ENCODE results near the gene HELZ2. TPM values are rescaled to one million over a fixed set of nuclear protein-coding genes. Genes with fewer than 3 reads are reported as not detected.

Gene HELZ2
- total and polyA plus RNA-seq, 10 of the 15 experiments (the other 5 are each of a cell fraction or from before 2014, with no cell fraction given) = 0.05 to 33.3 (median 6.2) TPM

DNA sequence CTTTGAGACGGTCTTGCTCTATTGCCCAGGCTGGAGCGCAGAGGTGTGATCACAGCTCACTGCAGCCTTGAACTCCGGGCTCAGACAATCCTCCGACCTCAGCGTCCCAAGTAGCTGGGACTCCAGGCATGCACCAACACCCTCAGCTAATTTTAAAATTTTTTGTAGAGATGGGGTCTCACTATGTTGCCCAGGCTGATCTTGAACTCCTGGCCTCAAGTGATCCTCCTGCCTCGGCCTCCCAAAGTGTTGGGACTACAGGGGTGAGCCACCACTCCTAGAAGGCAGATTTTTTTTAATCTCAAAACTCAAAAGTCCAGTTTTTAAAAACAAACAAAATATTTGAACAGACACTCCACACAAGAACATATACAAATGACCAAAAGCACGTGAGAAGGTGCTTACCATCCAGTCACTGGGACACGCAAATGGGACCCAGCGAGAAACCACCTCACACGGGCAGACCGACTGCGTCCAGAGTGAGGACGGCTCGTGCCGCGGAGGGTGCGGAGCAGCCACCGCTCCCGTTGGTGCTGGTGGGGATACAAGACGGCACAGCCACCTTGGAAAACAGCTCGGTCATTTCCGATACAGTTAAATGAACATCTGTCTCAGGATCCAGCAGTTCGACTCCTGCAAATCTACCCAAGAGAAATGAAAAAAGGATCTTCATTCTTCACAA, 8.5 kb upstream of the HELZ2 start:
- Histone ChIP-seq H2AFZ (ENCODE audit: control insufficient read depth, low read depth, low read length) (no peak overlapping the region), H3K79me2 (ENCODE audit: control insufficient read depth, insufficient read depth, low read length) (no peaks in the 10 kb centered on the region), H3K4me1 (ENCODE audit: control insufficient read depth, insufficient read depth, low read length) (no peaks in the 10 kb centered on the region), H3K9me3 (replicated peaks; ENCODE audit: control insufficient read depth, insufficient read depth, low read length) (no peaks in the 10 kb centered on the region), H3K27ac (ENCODE audit: control insufficient read depth, insufficient read depth) (no peak overlapping the region), H3K4me2 (ENCODE audit: control insufficient read depth, insufficient read depth) (no peak overlapping the region), H3K36me3 (ENCODE audit: control insufficient read depth in 2 of 2, insufficient read depth in 2 of 2, low read length in 1 of 2) (no peaks in the 10 kb centered on the region), H3K4me3 (no peak overlapping the region), H4K20me1 (ENCODE audit: control insufficient read depth, insufficient read depth) (no peaks in the 10 kb centered on the region; the same call in 1 of the 2 replicates), H3K27me3 (replicated peaks in 1 of 2; ENCODE audit: control insufficient read depth in 2 of 2, insufficient read depth in 2 of 2, low read length in 1 of 2) (no peaks in the 10 kb centered on the region), H3K9ac (ENCODE audit: control insufficient read depth, insufficient read depth, low read length) (no peak overlapping the region)
- no TSS peak for BruUV-seq (replicated peaks)
- ChIA-PET RAD21 (ENCODE audit: unreplicated experiment) (interaction anchor here (0.8 to 2.3 kb wide), 4 partner anchors 43 to 76 kb away, joined by 3 to 15 read pairs (median 4); partner anchors contain the start of gene RTEL1), SMC1A (ENCODE audit: uncharacterized antibody, unreplicated experiment) (interaction anchor here (1.8 to 2.2 kb wide), 2 partner anchors 45 to 132 kb away, joined by 4 to 8 read pairs; partner anchors contain the start of gene PTK6), CTCF (interaction anchor here (0.8 to 2.3 kb wide), 7 partner anchors 20 to 204 kb away, joined by 3 to 8 read pairs (median 3); partner anchors contain the start of genes LIME1, PTK6 and RTEL1), POLR2A (no interaction called here)
- DNase-seq (ENCODE audit: low read depth, low spot score) (no peak), FAIRE-seq (no peak), ATAC-seq (no peak)
- intact Hi-C loops (cut with micrococcal nuclease; ENCODE audit: unreplicated experiment) = no loop called here
- WGBS (ENCODE audit: insufficient coverage, insufficient replicate concordance, low lambda C conversion rate, missing lambda C conversion rate) = 76% methylated on average over 23 of the region's 23 CpGs
- in situ Hi-C loops (cut with MboI) = no loop called here
- TF ChIP-seq BACH1 (IDR thresholded peaks at IDR 0.05; ENCODE audit: borderline replicate concordance) (no peak), GATAD2B (conservative IDR thresholded peaks at IDR 0.05; ENCODE audit: low read depth) (no peak), SMC3 (IDR thresholded peaks at IDR 0.05; ENCODE audit: borderline replicate concordance, low read length) (no peak), ZNF622 (IDR thresholded peaks at IDR 0.05) (no peak), FOXK2 (IDR thresholded peaks at IDR 0.05) (no peak), JUNB (IDR thresholded peaks at IDR 0.05) (no peak), TAF1 (IDR thresholded peaks at IDR 0.05; ENCODE audit: borderline replicate concordance, low read depth, low read length) (no peak), RELA (IDR thresholded peaks at IDR 0.05; ENCODE audit: borderline replicate concordance, partially characterized antibody) (no peak), CHD2 (IDR thresholded peaks at IDR 0.05; ENCODE audit: borderline replicate concordance, low read depth, low read length) (no peak), ATF7 (IDR thresholded peaks at IDR 0.05; ENCODE audit: low read depth) (no peak), SPI1 (IDR thresholded peaks at IDR 0.05; ENCODE audit: borderline replicate concordance, insufficient read depth, low read depth, low read length) (no peak), TCF3 (IDR thresholded peaks at IDR 0.05; ENCODE audit: borderline replicate concordance, insufficient read depth, low read depth, low read length) (no peak)
- TF ChIP-seq, protein P1, sequence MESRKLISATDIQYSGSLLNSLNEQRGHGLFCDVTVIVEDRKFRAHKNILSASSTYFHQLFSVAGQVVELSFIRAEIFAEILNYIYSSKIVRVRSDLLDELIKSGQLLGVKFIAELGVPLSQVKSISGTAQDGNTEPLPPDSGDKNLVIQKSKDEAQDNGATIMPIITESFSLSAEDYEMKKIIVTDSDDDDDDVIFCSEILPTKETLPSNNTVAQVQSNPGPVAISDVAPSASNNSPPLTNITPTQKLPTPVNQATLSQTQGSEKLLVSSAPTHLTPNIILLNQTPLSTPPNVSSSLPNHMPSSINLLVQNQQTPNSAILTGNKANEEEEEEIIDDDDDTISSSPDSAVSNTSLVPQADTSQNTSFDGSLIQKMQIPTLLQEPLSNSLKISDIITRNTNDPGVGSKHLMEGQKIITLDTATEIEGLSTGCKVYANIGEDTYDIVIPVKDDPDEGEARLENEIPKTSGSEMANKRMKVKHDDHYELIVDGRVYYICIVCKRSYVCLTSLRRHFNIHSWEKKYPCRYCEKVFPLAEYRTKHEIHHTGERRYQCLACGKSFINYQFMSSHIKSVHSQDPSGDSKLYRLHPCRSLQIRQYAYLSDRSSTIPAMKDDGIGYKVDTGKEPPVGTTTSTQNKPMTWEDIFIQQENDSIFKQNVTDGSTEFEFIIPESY (IDR thresholded peaks at IDR 0.05) = no peak
- TF ChIP-seq, protein P2, sequence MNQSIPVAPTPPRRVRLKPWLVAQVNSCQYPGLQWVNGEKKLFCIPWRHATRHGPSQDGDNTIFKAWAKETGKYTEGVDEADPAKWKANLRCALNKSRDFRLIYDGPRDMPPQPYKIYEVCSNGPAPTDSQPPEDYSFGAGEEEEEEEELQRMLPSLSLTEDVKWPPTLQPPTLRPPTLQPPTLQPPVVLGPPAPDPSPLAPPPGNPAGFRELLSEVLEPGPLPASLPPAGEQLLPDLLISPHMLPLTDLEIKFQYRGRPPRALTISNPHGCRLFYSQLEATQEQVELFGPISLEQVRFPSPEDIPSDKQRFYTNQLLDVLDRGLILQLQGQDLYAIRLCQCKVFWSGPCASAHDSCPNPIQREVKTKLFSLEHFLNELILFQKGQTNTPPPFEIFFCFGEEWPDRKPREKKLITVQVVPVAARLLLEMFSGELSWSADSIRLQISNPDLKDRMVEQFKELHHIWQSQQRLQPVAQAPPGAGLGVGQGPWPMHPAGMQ (IDR thresholded peaks at IDR 0.05; ENCODE audit: borderline replicate concordance) = no peak
- TF ChIP-seq, protein P3, sequence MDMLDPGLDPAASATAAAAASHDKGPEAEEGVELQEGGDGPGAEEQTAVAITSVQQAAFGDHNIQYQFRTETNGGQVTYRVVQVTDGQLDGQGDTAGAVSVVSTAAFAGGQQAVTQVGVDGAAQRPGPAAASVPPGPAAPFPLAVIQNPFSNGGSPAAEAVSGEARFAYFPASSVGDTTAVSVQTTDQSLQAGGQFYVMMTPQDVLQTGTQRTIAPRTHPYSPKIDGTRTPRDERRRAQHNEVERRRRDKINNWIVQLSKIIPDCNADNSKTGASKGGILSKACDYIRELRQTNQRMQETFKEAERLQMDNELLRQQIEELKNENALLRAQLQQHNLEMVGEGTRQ (IDR thresholded peaks at IDR 0.05; ENCODE audit: borderline replicate concordance, low read depth, low read length) = no peak
- TF ChIP-seq, protein P4, sequence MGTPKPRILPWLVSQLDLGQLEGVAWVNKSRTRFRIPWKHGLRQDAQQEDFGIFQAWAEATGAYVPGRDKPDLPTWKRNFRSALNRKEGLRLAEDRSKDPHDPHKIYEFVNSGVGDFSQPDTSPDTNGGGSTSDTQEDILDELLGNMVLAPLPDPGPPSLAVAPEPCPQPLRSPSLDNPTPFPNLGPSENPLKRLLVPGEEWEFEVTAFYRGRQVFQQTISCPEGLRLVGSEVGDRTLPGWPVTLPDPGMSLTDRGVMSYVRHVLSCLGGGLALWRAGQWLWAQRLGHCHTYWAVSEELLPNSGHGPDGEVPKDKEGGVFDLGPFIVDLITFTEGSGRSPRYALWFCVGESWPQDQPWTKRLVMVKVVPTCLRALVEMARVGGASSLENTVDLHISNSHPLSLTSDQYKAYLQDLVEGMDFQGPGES (IDR thresholded peaks at IDR 0.05) = no peak

All from GM12878 (cell line).